Pons (tissue), 1 donor: ENCODE data around the gene KIAA1217.
A peak's percentile ranks its signal among the peaks of the same experiment; 100 is the strongest.

ENCODE experiments used
- DNase-seq: peaks from one replicate; pipeline ENCODE4 v3.0.0-alpha.2; 2016; ENCODE audit warnings: low spot score

The KIAA1217 gene, protein sequence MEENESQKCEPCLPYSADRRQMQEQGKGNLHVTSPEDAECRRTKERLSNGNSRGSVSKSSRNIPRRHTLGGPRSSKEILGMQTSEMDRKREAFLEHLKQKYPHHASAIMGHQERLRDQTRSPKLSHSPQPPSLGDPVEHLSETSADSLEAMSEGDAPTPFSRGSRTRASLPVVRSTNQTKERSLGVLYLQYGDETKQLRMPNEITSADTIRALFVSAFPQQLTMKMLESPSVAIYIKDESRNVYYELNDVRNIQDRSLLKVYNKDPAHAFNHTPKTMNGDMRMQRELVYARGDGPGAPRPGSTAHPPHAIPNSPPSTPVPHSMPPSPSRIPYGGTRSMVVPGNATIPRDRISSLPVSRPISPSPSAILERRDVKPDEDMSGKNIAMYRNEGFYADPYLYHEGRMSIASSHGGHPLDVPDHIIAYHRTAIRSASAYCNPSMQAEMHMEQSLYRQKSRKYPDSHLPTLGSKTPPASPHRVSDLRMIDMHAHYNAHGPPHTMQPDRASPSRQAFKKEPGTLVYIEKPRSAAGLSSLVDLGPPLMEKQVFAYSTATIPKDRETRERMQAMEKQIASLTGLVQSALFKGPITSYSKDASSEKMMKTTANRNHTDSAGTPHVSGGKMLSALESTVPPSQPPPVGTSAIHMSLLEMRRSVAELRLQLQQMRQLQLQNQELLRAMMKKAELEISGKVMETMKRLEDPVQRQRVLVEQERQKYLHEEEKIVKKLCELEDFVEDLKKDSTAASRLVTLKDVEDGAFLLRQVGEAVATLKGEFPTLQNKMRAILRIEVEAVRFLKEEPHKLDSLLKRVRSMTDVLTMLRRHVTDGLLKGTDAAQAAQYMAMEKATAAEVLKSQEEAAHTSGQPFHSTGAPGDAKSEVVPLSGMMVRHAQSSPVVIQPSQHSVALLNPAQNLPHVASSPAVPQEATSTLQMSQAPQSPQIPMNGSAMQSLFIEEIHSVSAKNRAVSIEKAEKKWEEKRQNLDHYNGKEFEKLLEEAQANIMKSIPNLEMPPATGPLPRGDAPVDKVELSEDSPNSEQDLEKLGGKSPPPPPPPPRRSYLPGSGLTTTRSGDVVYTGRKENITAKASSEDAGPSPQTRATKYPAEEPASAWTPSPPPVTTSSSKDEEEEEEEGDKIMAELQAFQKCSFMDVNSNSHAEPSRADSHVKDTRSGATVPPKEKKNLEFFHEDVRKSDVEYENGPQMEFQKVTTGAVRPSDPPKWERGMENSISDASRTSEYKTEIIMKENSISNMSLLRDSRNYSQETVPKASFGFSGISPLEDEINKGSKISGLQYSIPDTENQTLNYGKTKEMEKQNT (N-terminal part only)

GRCh38 chr10:24208661-24209431 lies at the start of gene KIAA1217:
KIAA1217 (plus strand) TSS chr10:24209138; CDS start chr10:24209194, 56 bp downstream.
- DNase-seq, result no peak

GRCh38 chr10:24162206-24162985 lies 46.5 kb upstream of the KIAA1217 start:
- DNase-seq, result peak; percentile 9

DNA sequence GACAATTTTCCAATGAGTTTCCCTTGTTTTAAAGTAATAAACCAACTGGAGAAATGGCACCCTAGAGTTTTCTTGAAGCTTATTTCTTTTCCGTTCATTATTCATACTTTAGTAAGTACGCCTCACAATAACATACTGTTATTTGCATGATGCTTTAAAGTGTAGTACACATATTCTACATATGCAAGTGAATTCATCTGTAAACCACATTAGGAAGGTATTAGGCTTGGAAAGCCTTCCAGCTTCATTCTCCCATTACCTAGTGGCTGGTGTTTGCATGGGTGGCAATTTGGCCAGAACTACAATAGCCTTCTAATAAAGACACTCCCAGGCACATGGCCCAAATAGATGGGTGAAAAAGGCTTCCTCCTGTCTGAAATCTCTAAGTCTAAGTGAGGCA lies 45.5 kb upstream of the KIAA1217 start:
- DNase-seq, result no peak

- DNase-seq, result no peak
Observed at GRCh38 chr10:24168258-24169170, 40.4 kb upstream of the KIAA1217 start.

DNA sequence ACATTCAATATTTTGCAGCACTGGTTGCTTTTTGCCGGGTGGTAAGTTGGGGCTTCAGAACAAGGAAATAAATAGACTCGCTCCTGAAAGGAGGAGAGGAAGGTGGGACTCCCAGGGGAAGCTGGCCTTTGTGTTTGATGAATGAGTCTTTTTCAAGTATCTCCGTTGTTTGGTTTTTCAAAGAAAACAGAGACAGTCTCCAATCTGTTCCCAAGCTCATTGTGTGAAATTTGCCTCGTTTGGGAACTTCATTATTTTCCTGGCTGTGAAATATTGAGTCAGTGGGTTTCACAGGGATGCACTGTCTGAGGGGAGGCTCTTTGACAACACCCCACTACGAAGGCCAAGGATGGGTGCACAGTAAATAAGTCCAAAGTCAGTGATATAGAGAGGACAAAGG lies 38.7 kb upstream of the KIAA1217 start:
- no peak for DNase-seq

GRCh38 chr10:24172909-24173308 lies 36.0 kb upstream of the KIAA1217 start:
- no peak for DNase-seq

- DNase-seq, result no peak
Observed at GRCh38 chr10:24174014-24174413, 34.9 kb upstream of the KIAA1217 start.

DNA sequence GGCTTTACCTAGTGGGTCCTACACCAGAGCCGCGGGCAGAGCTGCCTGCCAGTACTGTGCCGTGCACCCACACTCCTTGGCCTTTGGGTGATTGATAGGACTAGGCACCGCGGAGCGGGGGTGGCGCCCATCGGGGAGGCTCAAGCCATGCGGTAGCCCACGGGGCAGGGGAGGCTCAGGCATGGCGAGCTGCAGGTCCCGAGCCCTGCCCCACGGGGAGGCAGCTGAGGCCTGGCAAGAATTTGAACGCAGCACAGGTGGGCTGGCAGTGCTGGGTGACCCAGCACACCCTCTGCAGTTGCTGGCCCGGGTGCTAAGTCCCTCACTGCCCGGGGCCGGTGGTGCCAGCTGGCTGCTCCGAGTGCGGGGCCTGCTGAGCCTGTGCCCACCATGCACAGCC lies 32.3 kb upstream of the KIAA1217 start:
- no peak for DNase-seq

GRCh38 chr10:24177636-24178035 lies 31.3 kb upstream of the KIAA1217 start:
- DNase-seq, result no peak

DNA sequence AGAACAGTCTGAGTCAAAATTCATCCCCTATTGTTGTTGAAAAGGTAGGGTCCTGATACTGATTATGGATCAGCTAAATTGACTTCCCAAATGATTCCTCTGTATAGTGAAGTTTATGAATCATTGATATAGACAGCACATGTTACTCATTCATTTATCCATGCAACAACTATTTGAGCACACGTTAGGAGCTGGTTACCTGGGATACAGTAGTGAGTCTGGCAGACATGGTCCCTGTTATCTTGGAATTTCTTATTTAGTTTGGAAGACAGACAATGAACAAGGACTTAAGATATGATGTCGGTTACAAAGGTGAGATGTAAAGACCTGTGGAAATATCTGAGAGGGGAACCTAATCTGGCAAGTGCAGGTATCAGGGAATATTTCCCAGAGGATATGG lies 28.0 kb upstream of the KIAA1217 start:
- DNase-seq, result no peak

GRCh38 chr10:24184455-24184854 lies 24.5 kb upstream of the KIAA1217 start:
- no peak for DNase-seq

DNA sequence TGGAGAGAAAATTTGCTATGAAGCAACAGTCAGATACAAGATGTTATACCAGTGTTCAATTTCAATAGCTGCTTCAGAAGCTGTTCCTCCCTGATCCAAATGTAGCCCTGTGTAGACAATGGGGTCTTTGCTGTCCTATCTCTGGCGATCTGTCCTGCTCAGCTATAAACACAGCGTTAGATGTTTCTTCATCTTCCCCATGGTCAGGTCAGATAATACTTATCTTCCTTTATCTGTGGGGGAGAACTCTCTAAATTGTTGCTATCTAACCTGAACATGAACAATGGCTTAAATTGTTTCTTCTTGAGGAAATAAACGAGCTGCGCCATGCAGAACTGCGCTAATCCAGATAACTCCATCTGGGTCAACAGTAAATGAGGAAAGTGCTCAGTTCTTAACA lies 15.6 kb upstream of the KIAA1217 start:
- DNase-seq, result no peak

DNA sequence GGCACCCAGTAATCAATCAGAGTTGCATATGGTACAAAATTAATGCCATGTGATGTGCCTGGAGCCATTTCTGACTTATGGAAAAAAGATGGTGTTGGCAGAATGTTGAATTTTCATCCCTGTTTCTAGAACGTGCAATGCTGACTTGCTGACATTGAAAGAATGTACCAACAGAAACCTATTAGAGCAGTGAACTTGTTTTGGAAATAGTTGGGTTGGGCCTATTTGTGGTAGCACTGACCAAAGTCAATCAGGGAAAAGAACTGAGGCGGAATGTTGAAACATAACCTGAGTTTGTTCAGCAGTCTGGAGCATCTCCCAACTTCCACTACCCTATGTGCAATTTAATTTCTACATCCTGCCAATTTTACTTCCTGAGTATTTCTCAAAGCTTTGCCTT lies 11.7 kb upstream of the KIAA1217 start:
- no peak for DNase-seq

DNA sequence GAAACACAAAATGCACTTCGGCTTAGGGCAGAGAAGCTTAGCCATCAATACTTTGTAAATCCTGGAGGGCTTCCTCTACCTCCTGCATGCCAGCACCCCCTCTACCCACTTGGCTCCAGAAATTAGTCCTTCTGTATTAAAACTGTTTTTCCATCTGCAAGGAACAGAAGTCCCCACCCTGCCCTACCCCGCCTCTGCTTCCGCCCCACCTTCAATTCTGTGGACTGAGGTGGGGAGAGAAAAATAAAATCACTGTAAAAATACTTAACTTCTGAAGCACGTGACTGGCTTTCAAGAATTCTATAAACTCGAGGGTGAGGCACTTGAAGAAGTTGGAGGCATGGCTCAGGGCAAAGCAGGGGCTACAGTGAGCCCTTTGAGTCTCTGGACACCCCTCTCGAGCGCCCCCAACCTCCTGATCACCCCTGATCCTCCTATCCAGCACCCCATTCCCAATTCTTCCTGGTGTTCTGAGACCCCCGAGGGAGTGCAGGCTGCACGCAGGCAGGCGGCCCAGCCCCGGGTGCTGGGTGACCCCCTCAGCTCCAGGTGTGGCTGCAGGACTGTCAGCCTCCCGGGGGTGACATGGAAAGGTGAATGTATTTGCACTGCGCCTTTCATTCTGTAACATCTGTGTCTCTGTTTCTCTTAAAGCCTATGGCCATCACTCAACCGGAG lies 7.3 kb upstream of the KIAA1217 start:
- DNase-seq, result no peak

- no peak for DNase-seq
Observed at GRCh38 chr10:24202181-24202570, 6.8 kb upstream of the KIAA1217 start.

- no peak for DNase-seq
Observed at GRCh38 chr10:24205821-24206220, 3.1 kb upstream of the KIAA1217 start.

DNA sequence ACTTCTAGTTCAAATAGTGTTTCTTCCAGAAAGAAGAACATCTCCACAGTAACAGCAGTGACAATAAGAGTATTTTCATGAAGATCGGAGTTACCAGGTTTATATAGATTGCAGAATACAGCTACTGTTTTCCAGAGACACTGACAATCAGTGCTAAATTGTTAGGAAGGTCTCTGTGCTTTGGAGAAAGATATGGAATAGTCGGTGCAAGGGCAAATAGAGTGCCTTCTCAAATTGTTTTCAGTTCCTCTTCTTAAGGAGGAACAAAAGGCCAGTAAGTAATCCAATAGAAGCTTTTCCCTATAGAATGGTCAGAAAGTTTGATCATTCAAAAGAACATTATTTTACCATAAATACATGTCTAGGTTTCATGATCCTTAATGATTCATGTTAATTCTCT lies 2.6 kb upstream of the KIAA1217 start:
- DNase-seq, result no peak

- DNase-seq, result no peak
Observed at GRCh38 chr10:24206926-24207325, 2.0 kb upstream of the KIAA1217 start.

- no peak for DNase-seq
Observed at GRCh38 chr10:24207341-24207740, 1.6 kb upstream of the KIAA1217 start.
